HG03097 (cell line): Measurements from ENCODE around the gene ENOX2.

Source experiments
- ATAC-seq: cut with Tn5 transposase; IDR thresholded peaks from one replicate; pipeline ENCODE4 v1.9.1; 2021; ENCODE audit not compliant: unreplicated experiment, low FRiP score

The ENOX2 gene

DNA sequence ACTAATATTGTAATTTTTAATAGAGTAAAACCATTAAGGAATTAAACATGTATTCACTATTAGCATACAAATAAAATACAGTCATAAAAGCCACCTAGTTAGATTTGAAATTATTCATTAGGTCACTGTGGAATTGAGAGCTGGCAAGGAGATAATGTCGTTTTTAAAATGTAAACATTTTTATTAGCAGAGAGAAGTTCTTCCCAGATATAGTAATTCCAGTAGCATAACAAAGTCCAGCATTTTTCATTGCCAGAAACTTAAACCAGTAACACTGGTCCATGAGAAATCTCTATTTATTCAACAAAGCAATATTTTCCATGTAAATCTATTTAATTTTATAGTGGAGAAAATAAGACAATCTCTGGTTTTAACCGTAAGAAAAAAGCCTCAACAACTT lies 17.5 kb downstream of the ENOX2 start:
- ATAC-seq, result no peak

GRCh38 chrX:130884627-130885026 lies 18.4 kb downstream of the ENOX2 start:
- ATAC-seq, result no peak

- ATAC-seq, result no peak
Measured at GRCh38 chrX:130879869-130880268, 23.1 kb downstream of the ENOX2 start.

DNA sequence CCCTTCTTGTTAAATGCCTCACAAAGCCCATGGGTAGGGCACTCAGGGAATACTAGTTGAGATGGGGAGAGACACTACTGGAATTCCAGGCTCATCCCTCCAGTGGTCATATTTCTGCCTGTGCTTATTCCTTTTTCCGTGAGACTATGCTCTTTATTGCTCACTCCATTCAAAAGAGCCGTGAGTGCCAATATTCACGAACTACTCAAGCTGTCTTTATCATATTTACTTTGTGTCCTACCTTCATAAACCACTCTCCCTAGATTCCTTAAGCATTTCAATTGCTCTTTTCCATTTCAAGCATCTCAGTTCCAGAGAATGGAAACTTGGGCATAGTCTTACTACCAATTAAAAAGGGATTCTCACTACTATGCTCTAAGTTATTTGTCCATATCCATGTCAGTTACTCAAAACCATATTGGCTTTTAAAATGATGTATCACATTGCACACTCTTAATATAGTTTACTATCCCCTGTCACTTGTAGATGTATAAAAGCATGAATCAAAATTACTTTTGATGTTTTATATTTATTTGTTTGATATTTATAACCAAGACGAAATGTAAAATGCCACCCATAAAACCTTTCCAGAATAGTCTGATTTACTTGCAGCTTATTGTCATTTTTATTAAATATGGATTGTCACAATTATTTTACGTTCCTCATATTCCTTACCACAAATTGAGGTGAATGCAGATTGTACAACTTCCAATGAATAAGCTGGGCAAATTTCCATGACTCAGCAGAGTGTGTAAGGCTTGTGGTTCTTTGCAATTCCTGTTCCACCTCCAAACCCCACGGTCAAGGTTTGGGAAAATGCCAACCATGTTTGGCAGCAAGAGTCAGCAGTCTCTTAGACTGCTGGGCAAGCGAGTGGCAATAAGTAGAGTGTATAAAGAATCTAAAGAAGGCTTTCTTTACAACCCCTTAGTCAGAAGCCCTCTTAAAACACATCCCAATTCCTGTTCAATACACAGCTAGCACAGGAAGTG lies 24.4 kb downstream of the ENOX2 start:
- no peak for ATAC-seq

DNA sequence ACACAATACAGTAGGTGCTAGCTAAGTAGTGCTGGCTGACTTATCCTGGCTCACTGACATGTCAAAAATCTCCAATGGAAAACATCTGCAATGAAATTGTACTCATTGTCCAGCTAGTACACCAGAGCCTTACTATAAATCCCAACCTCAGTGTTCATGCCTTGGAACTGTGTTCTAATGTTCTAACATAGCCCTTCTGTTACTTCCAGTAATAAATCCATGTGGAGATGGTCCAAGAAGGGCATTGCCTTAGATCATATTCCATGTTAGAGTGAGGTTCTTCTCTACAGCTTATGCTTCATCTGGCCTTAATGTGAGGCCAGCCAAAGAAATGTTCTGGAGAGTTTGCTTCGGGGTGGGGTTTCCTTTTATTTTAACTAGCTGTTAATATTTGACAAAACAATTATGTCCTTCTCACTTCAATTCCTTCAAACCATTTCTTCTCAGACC lies 25.1 kb downstream of the ENOX2 start:
- no peak for ATAC-seq

DNA sequence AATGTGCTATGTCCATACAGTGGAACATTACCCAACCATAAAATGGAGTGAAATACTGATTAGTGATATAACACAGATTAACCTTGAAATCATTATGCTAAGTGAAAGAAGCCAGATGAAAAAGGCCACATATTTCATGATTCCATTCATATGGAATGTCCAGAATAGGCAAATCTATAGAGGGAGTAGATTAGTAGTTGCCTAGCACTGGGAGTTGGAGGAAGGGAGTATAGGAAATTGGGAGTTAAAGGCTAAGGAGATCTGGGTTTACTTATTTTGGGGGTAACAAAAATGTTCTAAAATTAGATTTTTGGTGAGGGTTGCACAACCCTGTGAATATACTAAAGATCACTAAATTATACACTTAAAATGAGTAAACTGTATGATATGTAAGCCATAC lies 26.8 kb downstream of the ENOX2 start:
- ATAC-seq, result no peak

GRCh38 chrX:130874751-130875150 lies 28.3 kb downstream of the ENOX2 start:
- ATAC-seq, result no peak

DNA sequence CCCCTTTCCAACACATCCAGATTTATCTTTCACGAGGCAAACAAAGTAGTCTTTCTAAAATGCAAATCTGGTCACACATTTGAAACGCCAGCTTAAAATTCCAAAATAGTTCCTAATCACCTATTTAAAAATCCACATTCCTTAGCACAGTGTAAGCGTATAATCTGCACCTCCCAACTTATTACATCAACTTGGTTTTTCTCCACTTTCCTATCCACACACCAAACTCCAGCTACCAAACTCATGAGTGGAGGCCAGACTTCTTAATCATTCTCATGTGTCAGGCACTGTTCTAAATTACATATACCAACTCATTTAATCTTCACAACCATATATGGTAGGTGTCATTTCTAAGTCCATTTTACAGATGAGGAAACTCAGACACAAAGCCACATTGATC lies 33.8 kb downstream of the ENOX2 start:
- no peak for ATAC-seq

GRCh38 chrX:130861462-130861861 lies 41.5 kb downstream of the ENOX2 start:
- no peak for ATAC-seq

- peak; percentile 64 for ATAC-seq
Measured at GRCh38 chrX:130857207-130857606, 45.8 kb downstream of the ENOX2 start.

DNA sequence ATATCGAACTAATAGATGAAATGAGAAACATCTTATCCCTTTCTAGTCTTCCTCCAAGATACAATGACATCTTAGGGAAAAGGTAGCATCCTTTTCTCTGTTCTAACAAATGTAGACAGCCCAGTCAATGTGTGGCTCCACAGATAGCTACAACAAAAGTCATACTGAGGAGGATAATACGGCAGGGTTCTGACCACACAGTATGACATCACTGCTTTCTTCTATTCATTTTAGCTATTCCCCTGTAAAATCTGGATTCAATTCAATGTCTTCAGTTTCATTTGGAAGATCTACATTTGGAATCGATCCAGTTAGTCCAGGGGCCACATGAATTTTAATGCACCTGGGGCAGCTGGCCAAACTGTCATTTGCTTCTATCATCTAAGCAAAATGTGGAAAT lies 51.4 kb downstream of the ENOX2 start:
- ATAC-seq, result no peak

DNA sequence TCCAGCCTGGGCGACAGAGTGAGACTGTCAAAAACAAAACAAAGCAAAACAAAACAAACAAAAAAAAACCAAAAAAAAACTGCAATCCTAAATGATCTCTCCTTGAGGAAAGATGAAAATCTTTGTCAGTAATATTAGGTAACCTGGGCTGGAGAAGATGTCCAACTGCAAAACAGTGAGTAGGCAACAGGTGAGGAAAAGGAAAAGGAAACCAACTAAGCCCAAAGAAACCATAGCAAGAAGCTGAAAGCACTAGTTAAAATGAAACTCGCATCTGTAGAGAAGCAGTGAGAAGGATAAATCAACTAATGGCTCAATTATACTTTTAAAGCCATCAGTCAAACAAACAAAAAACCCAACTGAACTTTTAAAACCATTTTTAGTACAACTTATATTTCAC lies 54.2 kb downstream of the ENOX2 start:
- no peak for ATAC-seq

- ATAC-seq, result no peak
Measured at GRCh38 chrX:130846746-130847145, 56.3 kb downstream of the ENOX2 start.

DNA sequence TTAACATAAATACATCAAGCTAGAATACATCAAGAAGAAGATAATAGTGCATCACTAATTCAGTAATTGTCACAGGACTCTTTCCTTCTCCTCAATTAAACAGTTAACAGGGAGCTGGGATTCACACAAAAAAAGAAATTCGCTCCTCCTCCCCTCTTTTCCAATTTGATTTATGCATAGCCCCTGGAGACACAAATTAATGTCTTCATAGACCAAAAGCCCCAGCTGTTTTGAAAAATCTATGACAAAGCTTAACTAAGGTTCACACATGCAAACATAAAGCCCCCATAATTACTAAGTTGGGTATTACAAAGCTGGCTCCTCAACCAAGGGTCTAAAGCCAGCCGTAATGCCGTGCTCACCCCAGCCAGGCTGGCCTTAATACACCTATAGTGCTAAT lies 61.2 kb downstream of the ENOX2 start:
- ATAC-seq, result no peak

DNA sequence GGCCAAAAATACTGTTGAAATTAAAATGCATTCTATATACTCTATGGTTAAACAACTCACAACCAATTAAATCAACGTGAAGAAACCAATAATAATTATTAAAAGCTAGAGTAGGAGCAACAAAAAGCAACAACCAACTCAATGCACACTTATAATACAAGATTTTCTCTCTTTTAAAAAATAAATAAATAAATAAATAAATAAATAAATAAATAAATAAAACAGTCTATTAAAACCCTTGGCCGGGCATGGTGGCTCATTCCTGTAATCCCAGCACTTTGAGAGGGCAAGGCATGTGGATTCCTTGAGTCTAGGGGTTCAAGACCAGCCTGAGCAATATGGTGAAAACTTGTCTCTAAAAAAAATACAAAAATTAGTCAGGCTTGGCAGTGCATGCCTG lies 62.7 kb downstream of the ENOX2 start:
- ATAC-seq, result no peak

- ATAC-seq, result no peak
Measured at GRCh38 chrX:130836447-130836846, 66.6 kb downstream of the ENOX2 start.

DNA sequence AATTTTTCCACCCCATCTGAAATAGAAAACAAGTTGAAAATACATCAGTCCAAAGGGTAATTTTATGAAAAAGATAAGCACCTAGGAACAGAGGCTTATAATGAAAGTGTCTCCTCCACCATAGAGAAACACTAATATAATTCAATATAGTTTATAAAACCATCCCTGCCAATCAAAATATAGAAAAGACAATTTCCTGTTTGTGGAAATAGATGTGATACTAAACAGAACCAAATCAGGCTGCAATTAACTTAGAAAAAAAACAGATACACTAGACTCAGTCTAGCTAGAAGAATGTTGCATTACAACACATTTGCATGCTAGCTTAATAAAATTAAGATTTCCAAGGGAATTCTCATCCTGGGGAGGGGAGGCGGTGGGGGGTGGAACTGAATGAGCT lies 68.2 kb downstream of the ENOX2 start:
- no peak for ATAC-seq

GRCh38 chrX:130834149-130834548 lies 68.9 kb downstream of the ENOX2 start:
- no peak for ATAC-seq

DNA sequence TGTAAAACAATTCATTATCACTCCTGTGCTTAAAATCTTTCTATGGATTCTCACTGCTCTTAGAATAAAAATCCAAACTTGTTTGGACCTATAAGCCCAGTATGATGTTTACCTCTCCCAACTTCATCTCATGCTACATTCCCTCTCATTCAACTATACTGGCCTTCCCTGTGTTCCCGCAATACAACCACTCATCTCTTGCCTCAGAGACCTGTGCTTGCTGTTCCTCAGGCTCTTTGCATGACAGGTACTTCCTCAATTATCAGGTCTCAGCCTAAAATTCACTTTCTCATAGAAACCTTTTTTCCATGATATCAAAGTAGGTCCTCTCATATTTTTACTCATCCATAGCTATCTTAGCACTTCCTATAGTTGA lies 71.7 kb downstream of the ENOX2 start:
- ATAC-seq, result no peak

DNA sequence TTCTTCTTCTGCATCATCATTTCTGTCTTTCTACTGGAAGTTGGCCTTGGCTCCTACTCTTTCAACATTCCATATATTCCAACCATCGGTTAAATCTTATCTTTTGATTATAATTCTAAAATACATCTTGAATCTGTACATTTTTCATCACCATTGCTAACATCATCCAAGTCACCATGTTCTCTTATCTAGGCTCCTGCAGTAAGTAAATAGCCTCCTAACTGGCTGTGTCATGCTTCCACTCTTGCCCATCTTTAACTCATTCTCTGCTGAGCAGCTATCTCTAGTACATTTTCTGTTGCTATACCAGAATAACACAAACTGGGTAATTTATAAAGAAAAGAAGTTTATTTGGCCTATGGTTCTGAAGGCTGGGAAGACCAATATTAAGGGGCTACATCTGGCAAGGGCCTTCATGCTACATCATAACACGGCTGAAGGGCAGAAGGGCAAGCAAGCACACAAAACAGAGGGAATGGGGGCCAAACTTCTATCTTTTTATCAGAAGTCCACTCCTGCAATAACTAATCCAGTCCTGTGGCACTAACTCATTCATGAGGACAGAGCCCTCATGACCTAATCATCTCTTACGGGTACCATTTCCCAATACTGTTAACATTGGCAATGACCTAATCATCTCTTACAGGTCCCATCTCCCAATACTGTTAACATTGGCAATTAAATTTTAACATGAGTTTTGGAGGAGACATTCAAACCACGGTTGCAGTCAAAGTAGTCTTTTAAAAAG lies 72.2 kb downstream of the ENOX2 start:
- no peak for ATAC-seq
